HCT116 (cell line): ENCODE measurements around the gene IL1RAP. TPM values are rescaled to one million over a fixed set of nuclear protein-coding genes. Genes with fewer than 3 reads are reported as not detected.

Experiments used
- ATAC-seq: fragments of 200-7000 bp; cut with Tn5 transposase; 2 replicates; pipeline ENCODE4 v1.9.1; 2020; ENCODE audit warnings: mild to moderate bottlenecking, moderate library complexity
- BruUV-seq: library from RNA; stranded (reverse); fragments of 400-500 nt; replicated peaks from 2 replicates; lab custom pipeline; 2021; lab: Mats Ljungman, UMichigan
- CTCF ChIA-PET: fragments of 300-600 bp; sonication (Branson Sonifier 250); formaldehyde crosslinking; loops from one replicate; lab custom pipeline; 2021; ENCODE audit warnings: antibody characterized with exemption; lab: Charles Lee
- POLR2A ChIA-PET: fragments of 300-600, 350-600 bp; sonication (Branson Sonifier 250); formaldehyde crosslinking; loops from one replicate; lab custom pipeline; 2021; ENCODE audit warnings: antibody characterized with exemption; lab: Charles Lee
- RAD21 ChIA-PET, 2 experiments: fragments of 300-600 bp; sonication (Branson Sonifier 250); formaldehyde crosslinking; loops; one replicate each; lab custom pipeline; 2023; ENCODE audit warnings: low total read pairs in 2 of 2; ENCODE audit not compliant: uncharacterized antibody in 2 of 2, unreplicated experiment in 2 of 2, low non-redundant PET in 1 of 2; lab: Charles Lee
- DNase-seq: peaks from one replicate; pipeline ENCODE4 v3.0.0-alpha.2; 2010; ENCODE audit warnings: low read depth, low spot score
- H2AFZ ChIP-seq: fragments of 200-600 bp; shearing (Covaris generic), sonication (generic); 2 replicates; pipeline ENCODE4 v1.6.1; 2017; ENCODE audit warnings: low read depth, mixed run types, mixed read lengths, antibody characterized with exemption, low read length; ENCODE audit not compliant: poor library complexity, severe bottlenecking
- H3K27ac ChIP-seq: 2 replicates; pipeline ENCODE4 v1.5.1; 2012; ENCODE audit warnings: low read depth, low read length
- H3K27me3 ChIP-seq: fragments of 200-600 bp; sonication (generic); 2 replicates; pipeline ENCODE4 v1.6.1; 2016; ENCODE audit warnings: mixed run types, low read length, mixed read lengths; ENCODE audit not compliant: insufficient read depth
- H3K36me3 ChIP-seq, 2 experiments: fragments of 200-500 bp in 1 of 2; fragments of 200-600 bp in 1 of 2; sonication (Bioruptor generic) in 1 of 2; sonication (generic) in 1 of 2; 2 replicates each; pipeline versions ENCODE4 v1.5.1 to v1.6.1; 2014 to 2016; ENCODE audit warnings: low read length in 2 of 2, inconsistent platforms in 1 of 2, mixed read lengths in 1 of 2, mixed run types in 1 of 2; ENCODE audit not compliant: insufficient read depth in 2 of 2, control insufficient read depth in 1 of 2
- H3K4me1 ChIP-seq, 2 experiments: fragments of 200-600 bp in 1 of 2; sonication (generic) in 1 of 2; 2 replicates each; pipeline versions ENCODE4 v1.5.1 to v1.6.1; 2012 to 2017; ENCODE audit warnings: low read length in 2 of 2, inconsistent platforms in 1 of 2, mild to moderate bottlenecking in 1 of 2, mixed read lengths in 1 of 2, mixed run types in 1 of 2, moderate library complexity in 1 of 2; ENCODE audit not compliant: insufficient read depth in 2 of 2, control insufficient read depth in 1 of 2
- H3K4me2 ChIP-seq: fragments of 200-600 bp; sonication (generic); 2 replicates; pipeline ENCODE4 v1.6.1; 2017; ENCODE audit warnings: mixed run types, low read length, mixed read lengths
- H3K4me3 ChIP-seq, 2 experiments: fragments of 200-600 bp in 1 of 2; sonication (generic) in 1 of 2; replicated peaks in 1 of 2; 2 replicates each; pipeline ENCODE4 v1.5.1; 2011 to 2016; ENCODE audit warnings: low read length in 2 of 2, control low read depth in 1 of 2, low read depth in 1 of 2, mild to moderate bottlenecking in 1 of 2, mixed read lengths in 1 of 2, mixed run types in 1 of 2
- H3K79me2 ChIP-seq: fragments of 200-600 bp; sonication (generic); 2 replicates; pipeline ENCODE4 v1.6.1; 2017; ENCODE audit warnings: mild to moderate bottlenecking, mixed run types, low read length, moderate library complexity, mixed read lengths; ENCODE audit not compliant: insufficient read depth
- H3K9ac ChIP-seq: fragments of 200-600 bp; sonication (generic); 2 replicates; pipeline ENCODE4 v1.6.1; 2016; ENCODE audit warnings: low read length, mixed read lengths
- H3K9me2 ChIP-seq: fragments of 200-600 bp; sonication (generic), shearing (Covaris generic); 2 replicates; pipeline ENCODE4 v1.6.1; 2017; ENCODE audit warnings: mixed run types, mild to moderate bottlenecking, moderate library complexity; ENCODE audit not compliant: insufficient read depth
- H3K9me3 ChIP-seq, 2 experiments: fragments of 200-500 bp in 1 of 2; fragments of 200-600 bp in 1 of 2; sonication (Bioruptor generic) in 1 of 2; sonication (generic) in 1 of 2; 2 replicates each; pipeline ENCODE4 v1.6.1; 2014 to 2017; ENCODE audit warnings: low read length in 2 of 2, mixed read lengths in 2 of 2, inconsistent platforms in 1 of 2, low read depth in 1 of 2, mild to moderate bottlenecking in 1 of 2, mixed run types in 1 of 2, moderate library complexity in 1 of 2; ENCODE audit not compliant: control insufficient read depth in 1 of 2, insufficient read depth in 1 of 2
- H4K20me1 ChIP-seq: fragments of 200-600 bp; sonication (generic), shearing (Covaris generic); 2 replicates; pipeline ENCODE4 v1.6.1; 2017; ENCODE audit warnings: mixed run types, mild to moderate bottlenecking, moderate library complexity; ENCODE audit not compliant: insufficient read depth
- ATF3 ChIP-seq: IDR thresholded peaks from 2 replicates; pipeline ENCODE4 v1.6.1; 2012
- CBX3 ChIP-seq: IDR thresholded peaks from 2 replicates; pipeline ENCODE4 v1.6.1; 2012; ENCODE audit warnings: low read depth
- CTCF ChIP-seq, 3 experiments: fragments of 200-600 bp in 1 of 3; sonication (generic) in 1 of 3; IDR thresholded peaks in 2 of 3; conservative IDR thresholded peaks in 1 of 3; 2 replicates each; pipeline ENCODE4 v1.5.1; 2012 to 2017; ENCODE audit warnings: low read depth in 2 of 3, low read length in 2 of 3, antibody characterized with exemption in 1 of 3, borderline replicate concordance in 1 of 3, control low read depth in 1 of 3, mild to moderate bottlenecking in 1 of 3, mixed read lengths in 1 of 3, mixed run types in 1 of 3, moderate library complexity in 1 of 3; ENCODE audit not compliant: insufficient read depth in 1 of 3
- EGR1 ChIP-seq: IDR thresholded peaks from 2 replicates; pipeline ENCODE4 v1.6.1; 2012; ENCODE audit warnings: low read depth
- ELF1 ChIP-seq: IDR thresholded peaks from 2 replicates; pipeline ENCODE4 v1.6.1; 2012; ENCODE audit warnings: low read depth, borderline replicate concordance
- EZH2 ChIP-seq: fragments of 200-600 bp; sonication (generic); IDR thresholded peaks from 2 replicates; pipeline ENCODE4 v1.6.1; 2017; ENCODE audit warnings: antibody characterized with exemption, mixed run types
- EZH2phosphoT487 ChIP-seq: fragments of 200-600 bp; IDR thresholded peaks from 2 replicates; pipeline ENCODE4 v1.6.1; 2018; ENCODE audit warnings: antibody characterized with exemption, borderline replicate concordance
- JUND ChIP-seq: IDR thresholded peaks from 2 replicates; pipeline ENCODE4 v1.6.1; 2012
- MAX ChIP-seq: IDR thresholded peaks from 2 replicates; pipeline ENCODE4 v1.6.1; 2012
- POLR2A ChIP-seq: IDR thresholded peaks from 2 replicates; pipeline ENCODE4 v1.7.0; 2011; ENCODE audit warnings: borderline replicate concordance; ENCODE audit not compliant: insufficient read depth, insufficient read length; ENCODE audit errors: extremely low read depth
- POLR2AphosphoS5 ChIP-seq: IDR thresholded peaks from 2 replicates; pipeline ENCODE4 v1.6.1; 2011; ENCODE audit warnings: mild to moderate bottlenecking, low read depth, low read length, moderate library complexity
- RAD21 ChIP-seq: IDR thresholded peaks from 2 replicates; pipeline ENCODE4 v1.6.1; 2012; ENCODE audit warnings: low read depth, mild to moderate bottlenecking
- SIN3A ChIP-seq: IDR thresholded peaks from 2 replicates; pipeline ENCODE4 v1.6.1; 2012; ENCODE audit warnings: low read depth
- SP1 ChIP-seq: IDR thresholded peaks from 2 replicates; pipeline ENCODE4 v1.6.1; 2012; ENCODE audit warnings: low read depth
- YY1 ChIP-seq: IDR thresholded peaks from 2 replicates; pipeline ENCODE4 v1.6.1; 2011; ENCODE audit warnings: low read length, low read depth, moderate library complexity, mild to moderate bottlenecking; ENCODE audit not compliant: insufficient replicate concordance; ENCODE audit errors: extremely low read depth
- ZBTB33 ChIP-seq: IDR thresholded peaks from 2 replicates; pipeline ENCODE4 v1.6.1; 2011; ENCODE audit warnings: mild to moderate bottlenecking, low read length, moderate library complexity; ENCODE audit not compliant: insufficient replicate concordance; ENCODE audit errors: extremely low read depth
- ZFX ChIP-seq: fragments of 450-650 bp; IDR thresholded peaks from 2 replicates; pipeline ENCODE4 v1.6.1; 2017
- intact Hi-C: fragments of 100-400 bp; cut with micrococcal nuclease; formaldehyde crosslinking; loops from 2 replicates; pipeline ENCODE4 v1.10.0; 2022
- total RNA-seq: library from RNA; stranded (reverse); gene quantifications from one replicate; pipeline ENCODE4 v1.2.1, GENCODE V29; 2021; ENCODE audit not compliant: unreplicated experiment
- TF ChIP-seq, protein P1 (sequence below): IDR thresholded peaks from 2 replicates; pipeline ENCODE4 v1.6.1; 2012; ENCODE audit warnings: low read depth

The IL1RAP gene
- total RNA-seq, 1 experiment from 2014 or later = 5.8 TPM

- BruUV-seq = no TSS peak
- H3K9me2 ChIP-seq = no peaks in the 10 kb centered on the region
- TF ChIP-seq CBX3 (no peak), SP1 (no peak), ATF3 (no peak), ZBTB33 (no peak), JUND (no peak), EZH2 (no peak), RAD21 (no peak), SIN3A (no peak), YY1 (no peak), POLR2A (no peak), EZH2phosphoT487 (no peak), MAX (no peak), EGR1 (no peak), ZFX (no peak), ELF1 (no peak), CTCF (IDR thresholded peaks at IDR 0.05 in 2 of 3, conservative IDR thresholded peaks at IDR 0.05 in 1 of 3; ENCODE audit: borderline replicate concordance in 1 of 3, insufficient read depth in 1 of 3, low read depth in 2 of 3, low read length in 2 of 3) (no peak), POLR2AphosphoS5 (no peak)
- TF ChIP-seq, protein P1, sequence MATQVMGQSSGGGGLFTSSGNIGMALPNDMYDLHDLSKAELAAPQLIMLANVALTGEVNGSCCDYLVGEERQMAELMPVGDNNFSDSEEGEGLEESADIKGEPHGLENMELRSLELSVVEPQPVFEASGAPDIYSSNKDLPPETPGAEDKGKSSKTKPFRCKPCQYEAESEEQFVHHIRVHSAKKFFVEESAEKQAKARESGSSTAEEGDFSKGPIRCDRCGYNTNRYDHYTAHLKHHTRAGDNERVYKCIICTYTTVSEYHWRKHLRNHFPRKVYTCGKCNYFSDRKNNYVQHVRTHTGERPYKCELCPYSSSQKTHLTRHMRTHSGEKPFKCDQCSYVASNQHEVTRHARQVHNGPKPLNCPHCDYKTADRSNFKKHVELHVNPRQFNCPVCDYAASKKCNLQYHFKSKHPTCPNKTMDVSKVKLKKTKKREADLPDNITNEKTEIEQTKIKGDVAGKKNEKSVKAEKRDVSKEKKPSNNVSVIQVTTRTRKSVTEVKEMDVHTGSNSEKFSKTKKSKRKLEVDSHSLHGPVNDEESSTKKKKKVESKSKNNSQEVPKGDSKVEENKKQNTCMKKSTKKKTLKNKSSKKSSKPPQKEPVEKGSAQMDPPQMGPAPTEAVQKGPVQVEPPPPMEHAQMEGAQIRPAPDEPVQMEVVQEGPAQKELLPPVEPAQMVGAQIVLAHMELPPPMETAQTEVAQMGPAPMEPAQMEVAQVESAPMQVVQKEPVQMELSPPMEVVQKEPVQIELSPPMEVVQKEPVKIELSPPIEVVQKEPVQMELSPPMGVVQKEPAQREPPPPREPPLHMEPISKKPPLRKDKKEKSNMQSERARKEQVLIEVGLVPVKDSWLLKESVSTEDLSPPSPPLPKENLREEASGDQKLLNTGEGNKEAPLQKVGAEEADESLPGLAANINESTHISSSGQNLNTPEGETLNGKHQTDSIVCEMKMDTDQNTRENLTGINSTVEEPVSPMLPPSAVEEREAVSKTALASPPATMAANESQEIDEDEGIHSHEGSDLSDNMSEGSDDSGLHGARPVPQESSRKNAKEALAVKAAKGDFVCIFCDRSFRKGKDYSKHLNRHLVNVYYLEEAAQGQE = no peak
- ChIA-PET CTCF (no interaction called here), POLR2A (no interaction called here), RAD21 (no interaction called here)
- no peak overlapping the region for H2AFZ ChIP-seq
- H3K27me3 ChIP-seq = no peaks in the 10 kb centered on the region
- ATAC-seq (no peak), DNase-seq (no peak)
- H3K4me2 ChIP-seq = no peak overlapping the region
- no peaks in the 10 kb centered on the region for H4K20me1 ChIP-seq
- peaks cover 0 to 6% of the 10 kb centered on the region in 2 experiments; a peak in 2 of 4 replicates for H3K4me1 ChIP-seq
- intact Hi-C loops = no loop called here
- H3K79me2 ChIP-seq = no peaks in the 10 kb centered on the region
- H3K9me3 ChIP-seq = no peaks in the 10 kb centered on the region
- H3K36me3 ChIP-seq = no peaks in the 10 kb centered on the region
- H3K9ac ChIP-seq = no peak overlapping the region
- no peak overlapping the region for H3K27ac ChIP-seq
- H3K4me3 ChIP-seq = no peak overlapping the region
Measured at GRCh38 chr3:190580417-190580816, 66.5 kb downstream of the IL1RAP start.
